Measurements from ENCODE around the gene PSMD7. TPM values are rescaled to one million over a fixed set of nuclear protein-coding genes. Genes with fewer than 3 reads are reported as not detected.
A peak's percentile ranks its signal among the peaks of the same experiment; 100 is the strongest.

PSMD7 gene
- total RNA-seq, 2 donors from 2014 or later = 128 to 137 TPM

GRCh38 chr16:74280448-74280847 is 16.2 kb upstream of the PSMD7 start:
- peaks cover 6% of the 10 kb centered on the region for H3K36me3 Mint-ChIP-seq (ENCODE audit: low read depth)
- H3K4me1 ChIP-seq (ENCODE audit: control insufficient read depth, insufficient read depth, low read length) = peaks cover 5% of the 10 kb centered on the region
- no peak overlapping the region for H3K9ac ChIP-seq (ENCODE audit: extremely low read depth, low read length, poor library complexity, severe bottlenecking)
- no peak for DNase-seq
- H3K27ac Mint-ChIP-seq = no peak overlapping the region
- peaks cover 16% of the 10 kb centered on the region for H3K4me1 Mint-ChIP-seq
- H3K9me3 Mint-ChIP-seq = peaks cover 15% of the 10 kb centered on the region
- no peak overlapping the region for H3K4me3 Mint-ChIP-seq
- no peaks in the 10 kb centered on the region for H3K27me3 ChIP-seq (ENCODE audit: control insufficient read depth, insufficient read depth, low read length, poor library complexity, severe bottlenecking)
- H3K36me3 ChIP-seq (ENCODE audit: control insufficient read depth, insufficient read depth, low read length) = no peaks in the 10 kb centered on the region
- peaks cover 9% of the 10 kb centered on the region for H3K27me3 Mint-ChIP-seq (ENCODE audit: insufficient read depth)
- 90 to 91% methylated on average over 3 to 5 of the region's 5 CpGs for WGBS, 2 experiments (ENCODE audit: insufficient coverage in 1 of 2, insufficient read length in 1 of 2)
- no peak for TF ChIP-seq CTCF (conservative IDR thresholded peaks at IDR 0.05)
- H3K4me3 ChIP-seq (ENCODE audit: low read length) = no peak overlapping the region
- H3K27ac ChIP-seq (ENCODE audit: low read depth, low read length) = no peak overlapping the region
- H3K9me3 ChIP-seq (ENCODE audit: control insufficient read depth, low read length) = peaks cover 15% of the 10 kb centered on the region

- peak; percentile 53 for DNase-seq
- Histone ChIP-seq H3K4me1 (ENCODE audit: control insufficient read depth, insufficient read depth, low read length) (peaks cover 5% of the 10 kb centered on the region), H3K9ac (ENCODE audit: extremely low read depth, low read length, poor library complexity, severe bottlenecking) (no peak overlapping the region), H3K9me3 (ENCODE audit: control insufficient read depth, low read length) (peaks cover 15% of the 10 kb centered on the region), H3K36me3 (ENCODE audit: control insufficient read depth, insufficient read depth, low read length) (no peaks in the 10 kb centered on the region), H3K27ac (ENCODE audit: low read depth, low read length) (no peak overlapping the region), H3K27me3 (ENCODE audit: control insufficient read depth, insufficient read depth, low read length, poor library complexity, severe bottlenecking) (no peaks in the 10 kb centered on the region), H3K4me3 (ENCODE audit: low read length) (no peak overlapping the region)
- H3K4me1 Mint-ChIP-seq = peaks cover 16% of the 10 kb centered on the region
- H3K27ac Mint-ChIP-seq = peak overlapping the region; percentile 80
- H3K36me3 Mint-ChIP-seq (ENCODE audit: low read depth) = peaks cover 6% of the 10 kb centered on the region
- 31% methylated on average over 1 of the region's 1 CpG; no CpG with 5 or more reads in 1 of the 2 experiments for WGBS, 2 experiments (ENCODE audit: insufficient coverage in 1 of 2, insufficient read length in 1 of 2)
- peaks cover 7% of the 10 kb centered on the region for H3K27me3 Mint-ChIP-seq (ENCODE audit: insufficient read depth)
- H3K4me3 Mint-ChIP-seq = no peak overlapping the region
- peaks cover 15% of the 10 kb centered on the region for H3K9me3 Mint-ChIP-seq
- no peak for TF ChIP-seq CTCF (conservative IDR thresholded peaks at IDR 0.05)
Observed at GRCh38 chr16:74281300-74281699, 15.3 kb upstream of the PSMD7 start.

- no peak for TF ChIP-seq CTCF (conservative IDR thresholded peaks at IDR 0.05)
- peaks cover 15% of the 10 kb centered on the region for H3K9me3 ChIP-seq (ENCODE audit: control insufficient read depth, low read length)
- H3K4me3 Mint-ChIP-seq = no peak overlapping the region
- H3K4me1 ChIP-seq (ENCODE audit: control insufficient read depth, insufficient read depth, low read length) = peaks cover 5% of the 10 kb centered on the region
- H3K36me3 ChIP-seq (ENCODE audit: control insufficient read depth, insufficient read depth, low read length) = no peaks in the 10 kb centered on the region
- no peak overlapping the region for H3K9ac ChIP-seq (ENCODE audit: extremely low read depth, low read length, poor library complexity, severe bottlenecking)
- H3K9me3 Mint-ChIP-seq = peaks cover 15% of the 10 kb centered on the region
- DNase-seq = no peak
- peaks cover 14% of the 10 kb centered on the region for H3K4me1 Mint-ChIP-seq
- H3K27me3 Mint-ChIP-seq (ENCODE audit: insufficient read depth) = peaks cover 4% of the 10 kb centered on the region
- 90 to 92% methylated on average over 3 to 4 of the region's 4 CpGs for WGBS, 2 experiments (ENCODE audit: insufficient coverage in 1 of 2, insufficient read length in 1 of 2)
- peaks cover 6% of the 10 kb centered on the region for H3K36me3 Mint-ChIP-seq (ENCODE audit: low read depth)
- H3K27me3 ChIP-seq (ENCODE audit: control insufficient read depth, insufficient read depth, low read length, poor library complexity, severe bottlenecking) = no peaks in the 10 kb centered on the region
- no peak overlapping the region for H3K27ac Mint-ChIP-seq
- H3K4me3 ChIP-seq (ENCODE audit: low read length) = no peak overlapping the region
- no peak overlapping the region for H3K27ac ChIP-seq (ENCODE audit: low read depth, low read length)
Observed at GRCh38 chr16:74283716-74284115, 12.9 kb upstream of the PSMD7 start.
